MCF 10A (cell line): ENCODE results near the gene PRR20G. TPM values are rescaled to one million over a fixed set of nuclear protein-coding genes. Genes with fewer than 3 reads are reported as not detected.

Experiments used
- BruUV-seq: library from RNA; stranded (reverse); fragments of 400-500 nt; replicated peaks from 2 replicates; lab custom pipeline; 2021; lab: Mats Ljungman, UMichigan
- CTCF ChIA-PET: fragments of 300-600 bp; sonication (Branson Sonifier 250); formaldehyde crosslinking; extraction: SDS; loops from one replicate; lab custom pipeline; 2021; ENCODE audit warnings: antibody characterized with exemption, inconsistent platforms; lab: Yijun Ruan, JAX
- POLR2A ChIA-PET: fragments of 300-600, 350-650 bp; sonication (Branson Sonifier 250); formaldehyde crosslinking; extraction: SDS; loops from one replicate; lab custom pipeline; 2020; ENCODE audit warnings: antibody characterized with exemption, inconsistent platforms; lab: Yijun Ruan, JAX
- DNase-seq: peaks from one replicate; pipeline ENCODE4 v3.0.0-alpha.2; 2018; ENCODE audit not compliant: unreplicated experiment
- H3K27ac Mint-ChIP-seq: one replicate; pipeline ENCODE4 v1.8.0; 2022; ENCODE audit warnings: mild to moderate bottlenecking, low read depth, mixed read lengths; ENCODE audit not compliant: unreplicated experiment
- H3K27me3 Mint-ChIP-seq: one replicate; pipeline ENCODE4 v1.8.0; 2022; ENCODE audit warnings: mixed read lengths; ENCODE audit not compliant: insufficient read depth, unreplicated experiment
- H3K36me3 Mint-ChIP-seq: one replicate; pipeline ENCODE4 v1.8.0; 2022; ENCODE audit warnings: mild to moderate bottlenecking, moderate library complexity, mixed read lengths; ENCODE audit not compliant: insufficient read depth, unreplicated experiment
- H3K4me1 Mint-ChIP-seq: one replicate; pipeline ENCODE4 v1.8.0; 2022; ENCODE audit warnings: mixed read lengths; ENCODE audit not compliant: insufficient read depth, unreplicated experiment
- H3K4me3 Mint-ChIP-seq: one replicate; pipeline ENCODE4 v1.8.0; 2022; ENCODE audit warnings: mild to moderate bottlenecking, moderate library complexity, mixed read lengths; ENCODE audit not compliant: unreplicated experiment
- H3K9me3 Mint-ChIP-seq: one replicate; pipeline ENCODE4 v1.8.0; 2022; ENCODE audit warnings: mixed read lengths; ENCODE audit not compliant: unreplicated experiment
- CTCF ChIP-seq: fragments of 200-600 bp; IDR thresholded peaks from one replicate; pipeline ENCODE4 v1.8.0; 2022; ENCODE audit warnings: antibody characterized with exemption, mild to moderate bottlenecking; ENCODE audit not compliant: unreplicated experiment
- intact Hi-C: fragments of 100-400 bp; cut with micrococcal nuclease; formaldehyde crosslinking; loops from 2 replicates; pipeline ENCODE4 v1.14.1; 2022
- total RNA-seq: library from RNA; stranded (reverse); gene quantifications from 2 replicates; pipeline ENCODE4 v1.2.3, GENCODE V29; 2022

The PRR20G gene
- total RNA-seq, 1 experiment from 2014 or later = not detected

GRCh38 chr3:127264292-127264691 lies 23.6 kb downstream of the PRR20G start:
- ChIA-PET POLR2A (interaction anchor here (0.6 to 0.7 kb wide), 2 partner anchors 9 to 40 kb away, joined by 4 read pairs; no protein-coding TSS in a partner anchor), CTCF (interaction anchor here (0.6 to 1.1 kb wide), 2 partner anchors 10 to 587 kb away, joined by 3 to 5 read pairs; no protein-coding TSS in a partner anchor)
- H3K27ac Mint-ChIP-seq = peak overlapping the region; percentile 1
- no TSS peak for BruUV-seq
- peaks cover 12% of the 10 kb centered on the region for H3K4me1 Mint-ChIP-seq
- no peak for TF ChIP-seq CTCF
- no peaks in the 10 kb centered on the region for H3K27me3 Mint-ChIP-seq
- intact Hi-C loops = no loop called here
- no peaks in the 10 kb centered on the region for H3K9me3 Mint-ChIP-seq
- DNase-seq = peak; percentile 75
- no peaks in the 10 kb centered on the region for H3K36me3 Mint-ChIP-seq
- no peak overlapping the region for H3K4me3 Mint-ChIP-seq

- Mint-ChIP-seq H3K9me3 (no peaks in the 10 kb centered on the region), H3K27ac (no peak overlapping the region), H3K36me3 (no peaks in the 10 kb centered on the region), H3K27me3 (no peaks in the 10 kb centered on the region), H3K4me1 (peaks cover 12% of the 10 kb centered on the region), H3K4me3 (no peak overlapping the region)
- BruUV-seq = no TSS peak
- CTCF ChIA-PET = interaction anchor here (0.5 to 1.1 kb wide), 3 partner anchors 9 to 230 kb away, joined by 3 to 5 read pairs (median 4); no protein-coding TSS in a partner anchor
- no peak for DNase-seq
- POLR2A ChIA-PET = no interaction called here
- intact Hi-C loops = no loop called here
- TF ChIP-seq CTCF = no peak
Observed at GRCh38 chr3:127263586-127264231, 24.1 kb downstream of the PRR20G start.

GRCh38 chr3:127263037-127263436 lies 24.8 kb downstream of the PRR20G start:
- Mint-ChIP-seq H3K36me3 (no peaks in the 10 kb centered on the region), H3K4me3 (no peak overlapping the region), H3K27me3 (no peaks in the 10 kb centered on the region), H3K9me3 (no peaks in the 10 kb centered on the region), H3K27ac (no peak overlapping the region), H3K4me1 (peaks cover 12% of the 10 kb centered on the region)
- ChIA-PET CTCF (no interaction called here), POLR2A (no interaction called here)
- DNase-seq = no peak
- no peak for TF ChIP-seq CTCF
- no TSS peak for BruUV-seq
- intact Hi-C loops = no loop called here

- ChIA-PET CTCF (no interaction called here), POLR2A (no interaction called here)
- DNase-seq = no peak
- no peaks in the 10 kb centered on the region for H3K36me3 Mint-ChIP-seq
- H3K27ac Mint-ChIP-seq = no peak overlapping the region
- BruUV-seq = no TSS peak
- no peak overlapping the region for H3K4me3 Mint-ChIP-seq
- H3K27me3 Mint-ChIP-seq = no peaks in the 10 kb centered on the region
- H3K9me3 Mint-ChIP-seq = no peaks in the 10 kb centered on the region
- TF ChIP-seq CTCF = no peak
- peaks cover 12% of the 10 kb centered on the region for H3K4me1 Mint-ChIP-seq
- intact Hi-C loops = no loop called here
Observed at GRCh38 chr3:127262533-127262932, 25.3 kb downstream of the PRR20G start.
